SW480 (cell line): ENCODE measurements around the gene GNPNAT1.
"Not testable (repeated sequence)": the region's sequence is repeated elsewhere in the genome, so short reads cannot be mapped to it uniquely, and the experiment has no call there.

Experiments used
- DNase-seq: peaks from one replicate; pipeline ENCODE4 v3.0.0-alpha.2; 2016; ENCODE audit warnings: low spot score

GNPNAT1 gene

GRCh38 chr14:52790011-52790755 lies 1.2 kb downstream of the GNPNAT1 start:
- peak; percentile 25 for DNase-seq

- DNase-seq = no peak
Measured at GRCh38 chr14:52789118-52789517, 2.3 kb downstream of the GNPNAT1 start.

- DNase-seq = no peak
Measured at GRCh38 chr14:52786887-52787286, 4.5 kb downstream of the GNPNAT1 start.

DNA sequence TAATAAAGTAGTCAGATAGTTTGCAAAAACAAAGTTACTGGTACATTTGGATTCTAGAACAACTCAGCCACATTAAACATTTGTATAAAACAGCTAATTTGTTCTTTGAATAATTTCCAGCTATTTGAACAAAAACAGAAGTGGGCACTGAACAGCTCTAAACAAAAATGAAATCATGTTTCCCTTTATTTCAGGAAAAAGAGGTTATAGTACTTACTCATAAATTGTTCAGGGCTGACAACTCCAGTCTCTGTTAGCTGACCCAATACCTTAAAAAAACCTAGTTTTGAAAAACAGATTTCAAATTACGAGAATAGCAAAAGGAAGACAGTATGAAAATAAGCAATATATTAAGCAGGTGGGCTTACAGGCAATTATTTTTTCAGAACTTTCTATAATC lies 8.2 kb downstream of the GNPNAT1 start:
- no peak for DNase-seq

DNA sequence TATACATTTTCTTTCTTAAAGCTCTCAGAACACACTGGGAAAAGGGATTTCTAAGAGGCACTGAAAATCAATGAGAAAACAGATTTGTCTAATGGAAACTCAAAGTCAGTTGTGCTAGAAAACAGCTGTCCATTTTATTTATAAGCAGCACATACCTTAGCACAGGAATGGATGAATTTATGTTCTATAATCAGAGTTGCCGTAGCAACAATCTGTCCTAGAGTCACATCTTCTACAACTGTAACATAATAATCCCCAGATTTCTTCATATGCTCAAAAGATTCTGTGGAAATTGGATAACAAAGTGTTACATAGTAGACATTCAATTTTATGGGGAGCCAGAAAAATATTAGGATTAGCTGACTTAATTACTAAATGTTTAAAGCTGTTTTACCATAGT lies 9.8 kb downstream of the GNPNAT1 start:
- DNase-seq = no peak

DNA sequence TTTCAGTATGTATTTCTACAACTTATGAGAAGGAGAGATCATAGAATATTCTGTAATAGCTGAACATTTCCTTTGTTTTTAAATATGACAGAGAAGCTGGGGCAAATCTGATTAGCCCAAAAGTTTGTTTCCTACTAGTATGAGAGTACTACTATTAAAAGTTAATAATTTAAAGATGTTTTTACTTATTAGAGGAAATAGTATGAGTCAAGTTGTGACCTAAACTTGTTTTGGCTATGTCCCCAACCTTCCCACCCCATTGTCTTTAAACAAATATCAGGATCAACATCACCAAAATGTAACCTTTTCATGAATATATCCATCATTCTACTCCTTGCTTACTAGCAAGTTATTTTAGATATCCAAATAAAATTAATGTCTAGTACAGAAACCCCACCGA lies 10.5 kb downstream of the GNPNAT1 start:
- DNase-seq = no peak

- no peak for DNase-seq
Measured at GRCh38 chr14:52778702-52779101, 12.7 kb downstream of the GNPNAT1 start.

- no peak for DNase-seq
Measured at GRCh38 chr14:52776816-52777215, 14.6 kb downstream of the GNPNAT1 start.

DNA sequence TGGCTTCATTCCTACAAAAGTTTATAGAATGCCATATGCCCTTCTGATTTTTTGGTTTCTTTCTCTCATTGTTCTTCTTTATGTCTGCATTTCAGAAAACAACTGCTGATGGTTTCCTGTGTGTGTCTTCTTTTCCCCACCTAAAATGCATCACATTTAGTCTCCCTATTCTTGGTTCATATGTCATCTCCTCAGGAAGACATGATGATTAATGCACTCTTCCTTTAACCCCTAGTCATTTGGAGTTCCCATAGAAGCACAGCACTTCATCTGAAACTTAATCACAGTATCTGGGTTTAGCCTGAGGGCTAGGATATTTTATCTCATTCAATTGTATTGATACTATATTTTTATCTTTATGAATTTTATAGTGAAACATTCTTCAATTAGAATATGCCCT lies 21.5 kb downstream of the GNPNAT1 start:
- no peak for DNase-seq

DNA sequence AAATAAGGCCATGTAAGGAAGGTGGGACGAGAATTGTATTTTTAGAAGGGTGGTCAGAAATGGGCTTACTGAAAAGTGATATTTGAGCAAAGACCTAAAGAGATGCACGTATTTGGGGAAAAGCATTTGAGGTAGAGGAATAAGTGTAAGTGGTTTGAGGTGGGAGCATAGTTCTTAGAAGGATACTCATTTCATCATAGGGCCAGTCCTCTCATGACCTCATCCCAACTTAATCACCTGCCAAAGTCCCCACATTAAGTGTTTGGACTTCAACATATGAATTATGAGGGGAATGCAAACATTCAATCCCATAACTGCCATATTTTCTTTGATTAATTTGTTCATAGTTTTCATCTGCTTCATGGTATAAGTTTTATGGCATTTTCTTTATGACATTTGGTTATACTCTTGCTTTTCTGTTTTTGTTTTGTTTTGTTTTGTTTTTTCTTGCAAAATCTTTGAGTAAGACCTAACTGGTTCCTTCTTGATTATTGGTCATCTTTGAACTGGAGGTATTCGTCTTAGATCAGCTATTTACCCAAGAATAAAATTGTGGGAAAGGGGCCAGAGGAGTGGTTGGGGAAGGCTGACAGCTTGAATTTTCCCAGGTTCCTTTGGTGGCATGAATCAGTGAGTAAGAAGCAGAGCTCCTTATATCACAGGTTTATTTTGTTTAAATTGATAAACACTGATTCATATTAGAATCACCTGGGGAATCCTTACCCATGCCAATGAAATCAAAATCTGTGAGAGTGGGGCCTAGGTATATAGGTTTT lies 24.2 kb downstream of the GNPNAT1 start:
- DNase-seq = no peak

DNA sequence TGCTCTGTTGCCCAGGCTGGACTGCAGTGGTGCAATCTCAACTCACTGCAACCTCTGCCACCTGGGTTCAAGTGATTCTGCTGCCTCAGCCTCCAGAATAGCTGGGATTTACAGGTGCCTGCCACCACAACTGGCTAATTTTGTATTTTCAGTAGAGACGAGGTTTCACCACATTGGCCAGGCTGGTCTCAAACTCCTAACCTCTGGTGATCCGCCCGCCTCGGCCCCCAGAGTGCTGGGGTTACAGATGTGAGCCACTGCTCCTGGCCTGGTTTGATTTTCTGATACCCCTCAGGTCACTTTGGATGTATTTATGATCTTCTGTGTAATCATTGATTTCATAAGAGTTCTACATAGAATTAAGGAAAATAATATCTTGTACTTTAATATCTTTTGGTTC lies 28.5 kb downstream of the GNPNAT1 start:
- DNase-seq = not testable (repeated sequence)

GRCh38 chr14:52759145-52759544 lies 32.3 kb downstream of the GNPNAT1 start:
- no peak for DNase-seq

GRCh38 chr14:52755607-52756316 lies 35.6 kb downstream of the GNPNAT1 start:
- no peak for DNase-seq

DNA sequence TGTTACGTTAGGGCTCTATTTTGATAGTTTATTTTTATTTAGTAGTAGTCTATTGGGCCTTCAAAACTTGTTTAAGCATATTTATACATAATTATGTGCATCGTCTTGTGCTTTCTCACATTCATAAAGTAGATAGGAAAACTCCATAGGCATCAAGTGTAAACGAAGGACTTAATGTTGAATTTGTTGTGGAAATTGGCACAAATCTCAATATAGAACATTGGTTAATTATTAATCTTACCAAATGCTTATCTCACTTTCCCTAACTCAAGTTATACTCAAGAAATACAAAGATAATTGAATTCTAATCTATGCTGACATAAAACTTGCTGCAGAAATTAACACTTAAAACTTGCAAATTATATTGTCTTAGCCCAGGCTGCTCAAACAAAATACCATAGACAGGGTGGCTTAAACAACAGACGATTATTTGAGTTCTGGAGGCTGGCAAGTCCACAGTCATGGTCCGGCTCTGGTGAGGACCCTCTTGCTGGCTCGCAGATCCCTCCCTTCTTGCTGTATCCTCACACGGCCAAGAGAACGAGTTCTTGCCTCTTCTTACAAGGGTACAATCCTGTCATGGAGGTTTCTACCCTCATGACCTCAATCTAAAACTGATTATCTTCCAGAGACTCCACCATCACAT lies 42.6 kb downstream of the GNPNAT1 start:
- no peak for DNase-seq

DNA sequence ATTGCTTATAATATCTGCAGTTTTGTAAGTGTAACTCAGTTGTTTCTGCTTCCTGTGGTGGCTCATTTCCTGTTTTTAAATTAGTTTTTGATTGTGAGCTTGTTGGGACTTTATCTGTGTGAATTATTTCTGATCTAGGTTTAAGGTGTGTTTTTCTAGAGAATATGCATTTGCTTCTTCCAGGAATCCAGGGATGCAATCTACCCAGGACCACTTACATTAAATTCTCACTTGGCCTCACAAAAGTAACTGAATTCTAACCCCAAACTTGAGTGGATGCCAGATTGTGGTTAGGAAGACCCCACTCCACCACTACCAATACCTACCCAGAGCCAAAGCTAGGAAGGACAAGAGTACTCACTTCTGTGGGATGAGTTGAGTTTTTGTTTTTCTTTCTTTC lies 49.5 kb downstream of the GNPNAT1 start:
- DNase-seq = no peak

DNA sequence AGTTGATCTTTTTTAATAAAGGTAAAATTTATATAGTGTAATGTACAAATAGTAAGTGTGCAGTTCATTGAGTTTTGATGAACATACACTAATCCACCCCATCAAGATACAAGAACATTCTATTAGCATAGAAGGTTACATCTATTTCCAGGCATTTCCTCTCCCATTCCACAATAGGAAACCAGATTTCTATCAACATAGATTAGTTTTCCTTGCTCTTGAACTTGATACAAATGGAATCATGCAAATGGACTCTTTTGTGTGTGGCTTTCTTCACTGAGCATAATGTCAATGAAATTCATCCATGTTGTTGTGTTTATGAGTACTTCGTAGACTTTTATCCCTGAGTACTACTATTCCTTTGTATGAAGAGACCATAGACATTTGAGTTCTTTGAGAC lies 50.7 kb downstream of the GNPNAT1 start:
- DNase-seq = no peak

GRCh38 chr14:52738409-52738808 lies 53.0 kb downstream of the GNPNAT1 start:
- no peak for DNase-seq

- DNase-seq = no peak
Measured at GRCh38 chr14:52735921-52736489, 55.4 kb downstream of the GNPNAT1 start.

- DNase-seq = no peak
Measured at GRCh38 chr14:52733824-52734223, 57.6 kb downstream of the GNPNAT1 start.

DNA sequence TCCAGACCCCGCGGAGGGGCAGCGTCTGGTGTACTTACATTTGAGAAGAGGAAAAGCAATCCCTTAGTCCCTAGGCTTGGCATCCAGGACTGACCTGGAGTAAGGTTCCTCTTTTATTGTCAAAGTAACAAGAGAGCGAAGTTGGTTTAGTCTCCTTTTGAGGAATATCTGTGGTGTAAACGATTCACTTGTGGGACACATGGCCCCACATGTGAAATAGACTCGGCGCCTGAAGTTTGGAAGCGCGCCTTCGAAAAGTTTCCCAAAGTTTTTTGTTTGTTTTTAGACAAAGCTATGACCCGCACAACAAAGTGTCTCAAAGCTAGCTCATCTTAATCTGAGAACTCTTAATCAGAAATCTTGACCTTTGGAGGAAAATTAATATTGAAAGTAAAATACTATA lies 60.7 kb downstream of the GNPNAT1 start:
- DNase-seq = no peak

GRCh38 chr14:52729925-52730708 lies 61.3 kb downstream of the GNPNAT1 start, which contains the start of gene STYX:
Gene STYX (plus strand): TSS chr14:52730166. CDS start chr14:52730475, 309 bp downstream.
- DNase-seq = peak; percentile 95
